DMS79 (cell line): ENCODE measurements around the gene SPIRE2.
A peak's percentile ranks its signal among the peaks of the same experiment; 100 is the strongest.
"Not testable (repeated sequence)": the region's sequence is repeated elsewhere in the genome, so short reads cannot be mapped to it uniquely, and the experiment has no call there.

Experiments
- DNase-seq: peaks from one replicate; lab custom pipeline; 2025; lab: John Stamatoyannopoulos, UW

Gene SPIRE2

DNA sequence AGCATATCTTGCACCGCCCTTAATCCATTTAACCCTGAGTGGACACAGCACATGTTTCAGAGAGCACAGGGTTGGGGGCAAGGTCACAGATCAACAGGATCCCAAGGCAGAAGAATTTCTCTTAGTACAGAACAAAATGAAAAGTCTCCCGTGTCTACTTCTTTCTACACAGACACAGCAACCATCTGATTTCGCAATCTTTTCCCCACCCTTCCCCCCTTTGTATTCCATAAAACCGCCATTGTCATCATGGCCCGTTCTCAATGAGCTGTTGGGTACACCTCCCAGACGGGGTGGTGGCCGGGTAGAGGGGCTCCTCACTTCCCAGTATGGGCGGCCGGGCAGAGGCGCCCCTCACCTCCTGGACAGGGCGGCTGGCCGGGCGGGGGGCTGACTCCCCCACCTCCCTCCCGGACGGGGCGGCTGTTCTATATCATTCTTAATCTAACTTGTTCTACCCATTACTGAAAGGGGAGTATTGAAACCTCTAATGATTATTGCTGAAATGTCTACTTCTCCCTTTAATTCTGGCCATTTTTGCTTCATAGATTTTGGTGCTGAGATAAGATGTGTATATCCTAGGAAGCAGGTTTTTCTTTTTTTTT, 21.6 kb upstream of the SPIRE2 start:
- DNase-seq: not testable (repeated sequence)

GRCh38 chr16:89808475-89808874, 19.8 kb upstream of the SPIRE2 start:
- no peak for DNase-seq

GRCh38 chr16:89811321-89811720, 17.0 kb upstream of the SPIRE2 start:
- peak; percentile 10 for DNase-seq

DNA sequence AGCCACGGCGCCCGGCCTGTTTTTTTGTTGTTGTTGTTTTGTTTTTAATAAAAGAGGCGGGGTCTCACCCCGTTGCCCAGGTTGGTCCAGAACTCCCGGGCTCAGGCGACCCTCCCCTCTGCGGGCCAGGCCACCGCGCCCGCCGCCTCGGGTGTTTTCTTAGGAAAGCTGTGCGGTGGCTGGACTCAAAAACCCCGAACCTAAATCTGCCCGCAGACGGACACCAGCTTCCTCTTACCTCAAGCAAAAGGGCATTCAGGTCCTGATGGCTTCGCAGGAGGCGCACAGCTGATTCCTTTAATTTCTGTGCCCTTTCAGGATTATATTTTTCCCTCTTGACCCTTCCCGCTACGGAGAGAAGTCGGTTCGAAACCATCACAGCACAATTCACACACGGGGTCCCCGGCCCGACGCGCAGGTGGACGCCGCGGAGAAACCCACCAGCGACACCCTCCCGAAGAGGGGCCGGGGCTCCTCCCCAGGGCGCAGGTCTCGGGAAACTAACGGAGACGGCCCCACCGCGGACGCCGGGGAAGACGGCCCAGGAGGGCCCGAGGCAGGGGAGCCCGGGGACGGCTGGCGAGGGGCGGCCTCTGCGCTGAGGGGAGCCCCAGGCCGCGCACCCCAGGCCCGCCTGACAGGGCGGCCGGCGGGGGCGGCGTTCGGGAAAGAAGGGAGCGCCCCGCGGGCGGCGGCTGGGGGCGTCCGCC, 12.5 kb upstream of the SPIRE2 start:
- no peak for DNase-seq

DNA sequence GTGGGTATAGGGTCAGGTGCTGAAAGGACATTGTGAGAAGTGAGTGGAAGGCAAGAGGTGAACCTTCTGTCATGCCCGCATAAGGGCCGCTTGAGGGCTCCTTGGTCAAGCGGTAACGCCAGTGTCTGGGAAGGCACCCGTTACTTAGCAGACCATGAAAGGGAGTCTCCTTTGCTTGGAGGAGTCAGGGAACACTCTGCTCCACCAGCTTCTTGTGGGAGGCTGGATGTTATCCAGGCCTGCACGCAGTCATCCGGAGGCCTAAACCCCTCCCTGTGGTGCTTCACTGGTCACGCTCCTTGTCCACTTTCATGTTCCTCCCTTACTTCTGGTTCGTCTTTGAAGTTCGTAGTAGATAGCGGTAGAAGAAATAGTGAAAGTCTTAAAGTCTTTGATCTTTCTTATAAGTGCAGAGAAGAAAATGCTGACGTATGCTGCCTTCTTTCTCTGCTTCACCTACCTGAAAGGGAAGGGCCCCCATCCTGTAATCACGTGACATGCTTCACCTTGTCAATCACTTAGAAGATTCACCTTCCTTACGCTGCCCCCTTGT, 9.3 kb upstream of the SPIRE2 start:
- DNase-seq: not testable (repeated sequence)

- not testable (repeated sequence) for DNase-seq
Measured at GRCh38 chr16:89819448-89819847, 8.8 kb upstream of the SPIRE2 start.

- DNase-seq: no peak
Measured at GRCh38 chr16:89821438-89822187, 6.7 kb upstream of the SPIRE2 start.

GRCh38 chr16:89822188-89823086, 5.8 kb upstream of the SPIRE2 start:
- DNase-seq: no peak

DNA sequence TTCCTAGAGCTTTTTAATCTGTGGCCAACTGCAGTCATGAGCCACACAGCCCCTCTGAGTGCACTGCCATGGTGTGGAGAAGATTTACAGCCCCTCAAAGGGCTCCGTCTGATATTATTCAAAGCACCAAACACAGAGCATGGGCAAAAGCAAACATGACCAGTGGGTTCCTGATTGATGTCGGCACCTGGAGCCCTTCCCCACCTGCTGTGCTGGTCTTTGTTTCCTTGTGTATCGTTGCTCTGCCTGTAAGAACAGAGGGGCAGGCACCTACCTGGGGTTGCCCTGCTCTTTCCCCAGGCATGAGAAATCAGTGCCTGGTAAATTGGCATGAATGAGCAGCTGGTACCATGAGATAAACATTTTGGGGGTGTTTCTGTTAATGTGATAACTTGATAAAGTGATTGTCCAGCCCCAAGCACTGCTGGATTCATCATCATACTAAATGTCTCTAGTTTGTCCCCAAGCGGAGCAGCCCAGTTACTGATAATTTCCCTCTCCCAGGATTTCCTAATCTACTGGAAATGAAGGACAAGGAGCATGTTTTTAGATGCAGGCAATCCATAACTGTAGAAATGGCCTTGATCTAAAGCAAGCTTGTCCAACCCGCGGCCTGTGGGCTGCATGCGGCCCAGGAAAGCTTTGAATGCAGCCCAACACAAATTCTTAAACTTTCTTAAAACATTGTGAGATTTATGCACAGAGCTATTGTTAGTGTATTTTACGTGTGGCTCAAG, 5.0 kb upstream of the SPIRE2 start:
- DNase-seq: no peak

DNA sequence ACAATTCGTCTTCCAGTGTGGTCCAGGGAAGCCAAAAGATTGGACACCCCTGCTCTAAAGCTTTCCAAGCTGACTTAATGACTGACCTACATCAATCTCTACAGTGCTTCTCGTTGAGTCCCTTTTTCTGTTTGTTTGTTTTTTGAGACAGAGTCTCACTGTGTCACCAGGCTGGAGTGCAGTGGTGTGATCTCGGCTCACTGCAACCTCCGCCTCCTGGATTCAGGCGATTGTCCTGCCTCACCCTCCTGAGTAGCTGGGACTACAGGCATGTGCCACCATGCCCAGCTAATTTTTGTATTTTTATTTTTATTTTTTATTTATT, 4.5 kb upstream of the SPIRE2 start:
- DNase-seq: not testable (repeated sequence)

DNA sequence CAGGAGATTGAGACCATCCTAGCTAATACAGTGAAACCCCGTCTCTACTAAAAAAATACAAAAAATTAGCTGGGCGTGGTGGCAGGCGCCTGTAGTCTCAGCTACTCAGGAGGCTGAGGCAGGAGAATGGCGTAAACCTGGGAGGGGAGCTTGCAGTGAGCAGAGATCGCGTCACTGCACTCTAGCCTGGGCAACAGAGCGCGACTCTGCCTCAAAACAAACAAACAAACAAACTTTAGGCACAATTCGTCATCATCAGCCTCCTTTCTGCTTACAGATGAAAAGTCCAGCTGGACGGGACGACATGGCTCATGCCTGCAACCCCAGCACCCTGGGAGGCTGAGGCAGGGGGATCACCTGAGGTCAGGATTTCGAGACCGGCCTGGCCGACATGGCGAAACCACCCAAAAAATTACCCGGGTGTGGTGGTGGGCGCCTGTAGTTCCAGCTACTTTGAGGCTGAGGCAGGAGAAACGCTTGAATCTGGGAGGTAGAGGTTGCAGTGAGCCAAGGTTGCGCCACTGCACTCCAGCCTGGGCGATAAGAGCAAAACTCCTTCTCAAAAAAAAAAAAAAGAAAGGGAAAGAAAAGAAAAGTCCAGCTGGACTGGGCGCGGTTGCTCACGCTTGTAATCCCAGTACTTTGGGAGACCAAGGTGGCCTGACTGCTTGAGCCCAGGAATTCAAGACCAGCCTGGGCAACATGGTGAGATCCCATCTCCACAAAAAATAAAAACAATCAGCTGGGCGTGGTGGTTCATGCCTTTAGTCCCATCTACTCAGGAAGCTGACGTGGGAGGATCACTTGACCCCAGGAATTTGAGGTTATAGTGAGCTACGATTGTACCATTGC, 1.5 kb upstream of the SPIRE2 start:
- DNase-seq: no peak

DNA sequence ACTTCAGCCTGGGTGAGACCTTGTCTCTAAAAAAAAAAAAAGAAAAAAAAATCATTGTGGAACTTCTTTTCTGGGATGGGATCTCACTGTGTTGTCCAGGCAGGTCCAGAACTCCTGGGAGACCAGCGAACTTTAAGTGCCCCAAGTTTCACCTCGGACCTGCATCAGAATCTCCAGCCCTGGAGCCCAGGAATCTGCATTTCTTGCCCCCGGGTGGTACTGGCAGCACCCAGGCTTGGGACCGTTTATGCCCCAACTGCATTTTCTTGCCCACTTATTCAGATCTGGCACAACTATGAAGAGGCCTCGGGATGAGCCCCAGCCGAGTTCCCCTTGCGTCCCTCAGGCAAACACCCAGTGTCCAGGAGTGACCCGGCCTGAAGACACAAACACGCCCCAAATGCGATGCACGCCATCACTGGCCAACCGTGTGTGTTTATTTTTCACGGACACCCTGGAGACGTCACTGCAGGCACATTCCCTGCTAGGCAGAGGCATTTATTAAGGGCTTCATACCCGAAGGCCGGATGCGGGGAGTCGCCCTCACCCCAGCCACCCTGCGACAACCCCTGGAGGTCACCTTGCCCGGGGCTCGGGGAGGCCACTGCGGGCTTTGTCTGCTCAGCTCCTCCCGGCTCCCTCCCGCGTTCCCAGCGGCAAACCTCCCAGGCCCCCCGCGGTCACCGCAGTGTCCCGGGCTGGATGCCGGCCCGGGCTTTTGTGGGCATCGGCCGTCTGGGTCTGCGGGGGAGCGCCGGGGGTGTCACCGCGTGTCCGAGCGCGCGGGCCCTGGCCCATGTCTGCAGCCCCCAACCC, 684 bp upstream of the SPIRE2 start:
- no peak for DNase-seq

GRCh38 chr16:89828870-89829629, 775 bp downstream of the SPIRE2 start:
- DNase-seq: peak; percentile 47

GRCh38 chr16:89829630-89830437, 1.6 kb downstream of the SPIRE2 start:
- no peak for DNase-seq

- no peak for DNase-seq
Measured at GRCh38 chr16:89831810-89832328, 3.6 kb downstream of the SPIRE2 start.

DNA sequence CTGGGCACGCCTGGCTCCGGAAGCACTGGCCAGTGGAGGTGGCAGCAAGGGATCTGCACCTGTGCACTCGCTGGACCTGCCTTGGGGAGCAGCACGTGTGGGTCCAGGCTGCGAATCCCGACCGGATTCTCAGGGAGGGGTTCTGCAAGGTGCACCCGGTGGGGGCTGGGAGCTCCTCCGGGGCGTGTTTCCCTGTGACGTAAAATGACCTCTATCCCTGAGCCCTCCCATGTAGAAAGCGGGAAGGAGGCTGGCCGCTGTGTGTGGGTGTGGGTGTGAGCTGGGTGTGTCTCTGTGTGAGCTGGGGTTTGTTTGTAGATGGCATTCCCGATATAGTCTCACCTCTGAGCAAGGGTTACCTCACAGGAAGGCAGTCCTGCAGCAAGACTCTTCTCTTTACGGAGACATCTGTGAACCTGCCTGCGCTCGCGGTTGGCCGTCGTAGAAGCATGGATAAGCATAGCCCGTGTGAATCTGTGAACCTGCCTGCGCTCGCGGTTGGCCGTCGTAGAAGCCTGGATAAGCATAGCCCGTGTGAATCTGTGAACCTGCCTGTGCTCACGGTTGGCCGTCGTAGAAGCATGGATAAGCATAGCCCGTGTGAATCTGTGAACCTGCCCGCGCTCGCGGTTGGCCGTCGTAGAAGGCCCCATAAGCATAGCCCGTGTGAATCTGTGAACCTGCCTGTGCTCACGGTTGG, 5.5 kb downstream of the SPIRE2 start:
- DNase-seq: not testable (repeated sequence)

- DNase-seq: not testable (repeated sequence)
Measured at GRCh38 chr16:89834813-89835363, 6.6 kb downstream of the SPIRE2 start.
